Mesodermal cell (in vitro differentiated cells): Measurements from ENCODE around the gene ITPR2.
"Not testable (repeated sequence)": the region's sequence is repeated elsewhere in the genome, so short reads cannot be mapped to it uniquely, and the experiment has no call there.

Experiments used
- H3K27ac ChIP-seq: 2 replicates; pipeline ENCODE4 v1.7.0; 2013; ENCODE audit warnings: mild to moderate bottlenecking, low read depth, low read length, moderate library complexity; ENCODE audit not compliant: severe bottlenecking
- H3K36me3 ChIP-seq: 2 replicates; pipeline ENCODE4 v1.7.1; 2013; ENCODE audit warnings: mild to moderate bottlenecking, low read length, moderate library complexity; ENCODE audit not compliant: control insufficient read depth, insufficient read depth
- H3K4me1 ChIP-seq: one replicate; pipeline ENCODE4 v1.7.1; 2013; ENCODE audit warnings: mild to moderate bottlenecking, low read length; ENCODE audit not compliant: insufficient read depth, control insufficient read depth, poor library complexity, severe bottlenecking
- H3K4me3 ChIP-seq: 2 replicates; pipeline ENCODE4 v1.7.0; 2013; ENCODE audit warnings: low read length, control low read depth, mild to moderate bottlenecking; ENCODE audit not compliant: insufficient read depth, poor library complexity, severe bottlenecking; ENCODE audit errors: extremely low read depth
- H3K9me3 ChIP-seq: 2 replicates; pipeline ENCODE4 v1.7.1; 2013; ENCODE audit warnings: mild to moderate bottlenecking, low read length, moderate library complexity; ENCODE audit not compliant: control insufficient read depth
- WGBS, 2 experiments: methylation state at CpG; one replicate each; pipeline ENCODE4 v1.1.5; 2013; ENCODE audit warnings: missing lambda C conversion rate in 2 of 2; ENCODE audit not compliant: insufficient coverage in 2 of 2; 5-methylcytosine and 5-hydroxymethylcytosine counted together

ITPR2 gene

GRCh38 chr12:26608706-26609105 is 224.3 kb downstream of the ITPR2 start:
- H3K4me1 ChIP-seq = no peaks in the 10 kb centered on the region
- H3K36me3 ChIP-seq = no peaks in the 10 kb centered on the region
- WGBS, 2 experiments = 100% methylated on average over 1 of the region's 2 CpGs; no CpG with 5 or more reads in 1 of the 2 experiments
- H3K27ac ChIP-seq = no peak overlapping the region
- H3K4me3 ChIP-seq = no peak overlapping the region
- no peaks in the 10 kb centered on the region for H3K9me3 ChIP-seq

GRCh38 chr12:26608273-26608672 is 224.7 kb downstream of the ITPR2 start:
- H3K4me1 ChIP-seq = no peaks in the 10 kb centered on the region
- no peaks in the 10 kb centered on the region for H3K36me3 ChIP-seq
- H3K9me3 ChIP-seq = no peaks in the 10 kb centered on the region
- WGBS, 2 experiments = 91 to 96% methylated on average over 5 to 9 of the region's 12 CpGs
- no peak overlapping the region for H3K4me3 ChIP-seq
- H3K27ac ChIP-seq = no peak overlapping the region

- Histone ChIP-seq H3K27ac (no peak overlapping the region), H3K4me1 (no peaks in the 10 kb centered on the region), H3K36me3 (no peaks in the 10 kb centered on the region), H3K9me3 (no peaks in the 10 kb centered on the region), H3K4me3 (no peak overlapping the region)
Measured at GRCh38 chr12:26606911-26607310, 226.1 kb downstream of the ITPR2 start.

- H3K9me3 ChIP-seq, H3K4me1 ChIP-seq, H3K36me3 ChIP-seq, H3K4me3 ChIP-seq, H3K27ac ChIP-seq: not testable (repeated sequence)
- 96 to 98% methylated on average over 4 to 5 of the region's 7 CpGs for WGBS, 2 experiments
Measured at GRCh38 chr12:26604813-26605212, 228.2 kb downstream of the ITPR2 start.

GRCh38 chr12:26599096-26599695 is 233.8 kb downstream of the ITPR2 start:
- WGBS, 2 experiments = 93 to 100% methylated on average over 4 to 5 of the region's 7 CpGs
- no peaks in the 10 kb centered on the region for H3K9me3 ChIP-seq
- H3K27ac ChIP-seq = no peak overlapping the region
- H3K36me3 ChIP-seq = no peaks in the 10 kb centered on the region
- no peaks in the 10 kb centered on the region for H3K4me1 ChIP-seq
- H3K4me3 ChIP-seq = no peak overlapping the region

GRCh38 chr12:26595806-26596205 is 237.2 kb downstream of the ITPR2 start:
- H3K4me3 ChIP-seq = no peak overlapping the region
- no peak overlapping the region for H3K27ac ChIP-seq
- no peaks in the 10 kb centered on the region for H3K9me3 ChIP-seq
- no peaks in the 10 kb centered on the region for H3K36me3 ChIP-seq
- H3K4me1 ChIP-seq = no peaks in the 10 kb centered on the region
- no CpG with 5 or more reads among the region's 1 CpG for WGBS, 2 experiments

- WGBS, 2 experiments = 100% methylated on average over 1 to 2 of the region's 2 CpGs
- no peaks in the 10 kb centered on the region for H3K4me1 ChIP-seq
- no peaks in the 10 kb centered on the region for H3K9me3 ChIP-seq
- H3K27ac ChIP-seq = no peak overlapping the region
- peaks cover 6% of the 10 kb centered on the region for H3K36me3 ChIP-seq
- no peak overlapping the region for H3K4me3 ChIP-seq
Measured at GRCh38 chr12:26580619-26581018, 252.4 kb downstream of the ITPR2 start.

- Histone ChIP-seq H3K4me3 (no peak overlapping the region), H3K4me1 (no peaks in the 10 kb centered on the region), H3K36me3 (peaks cover 6% of the 10 kb centered on the region), H3K27ac (no peak overlapping the region), H3K9me3 (no peaks in the 10 kb centered on the region)
- WGBS, 2 experiments = 95 to 100% methylated on average over 3 to 5 of the region's 6 CpGs
Measured at GRCh38 chr12:26576266-26576665, 256.7 kb downstream of the ITPR2 start.

- no peaks in the 10 kb centered on the region for H3K4me1 ChIP-seq
- no peak overlapping the region for H3K4me3 ChIP-seq
- peaks cover 3% of the 10 kb centered on the region for H3K36me3 ChIP-seq
- 67 to 82% methylated on average over 1 of the region's 1 CpG for WGBS, 2 experiments
- no peak overlapping the region for H3K27ac ChIP-seq
- no peaks in the 10 kb centered on the region for H3K9me3 ChIP-seq
Measured at GRCh38 chr12:26573225-26573909, 259.6 kb downstream of the ITPR2 start.

GRCh38 chr12:26572137-26572536 is 260.9 kb downstream of the ITPR2 start:
- 60 to 70% methylated on average over 1 of the region's 1 CpG for WGBS, 2 experiments
- H3K4me3 ChIP-seq = no peak overlapping the region
- H3K36me3 ChIP-seq = peaks cover 3% of the 10 kb centered on the region
- H3K4me1 ChIP-seq = no peaks in the 10 kb centered on the region
- H3K9me3 ChIP-seq = no peaks in the 10 kb centered on the region
- no peak overlapping the region for H3K27ac ChIP-seq

GRCh38 chr12:26571560-26571959 is 261.4 kb downstream of the ITPR2 start:
- peaks cover 3% of the 10 kb centered on the region for H3K36me3 ChIP-seq
- H3K4me1 ChIP-seq = no peaks in the 10 kb centered on the region
- no peak overlapping the region for H3K4me3 ChIP-seq
- H3K9me3 ChIP-seq = no peaks in the 10 kb centered on the region
- 80 to 100% methylated on average over 1 of the region's 3 CpGs for WGBS, 2 experiments
- H3K27ac ChIP-seq = no peak overlapping the region
